NK-92 (cell line): ENCODE data around the gene TPRA1.

Experiments used
- DNase-seq: peaks from one replicate; lab custom pipeline; 2025; ENCODE audit not compliant: unreplicated experiment; lab: John Stamatoyannopoulos, UW

TPRA1 gene

GRCh38 chr3:127566833-127567232 lies 23.7 kb downstream of the TPRA1 start:
- DNase-seq: no peak

GRCh38 chr3:127565711-127566110 lies 24.8 kb downstream of the TPRA1 start:
- DNase-seq: no peak

GRCh38 chr3:127560051-127560787 lies 30.3 kb downstream of the TPRA1 start:
- no peak for DNase-seq

GRCh38 chr3:127556565-127556964 lies 34.0 kb downstream of the TPRA1 start:
- DNase-seq: no peak

- no peak for DNase-seq
Measured at GRCh38 chr3:127555108-127555507, 35.4 kb downstream of the TPRA1 start.

- DNase-seq: no peak
Measured at GRCh38 chr3:127552038-127552437, 38.5 kb downstream of the TPRA1 start.

- DNase-seq: no peak
Measured at GRCh38 chr3:127551178-127551577, 39.4 kb downstream of the TPRA1 start.

GRCh38 chr3:127550468-127551157 lies 39.9 kb downstream of the TPRA1 start:
- no peak for DNase-seq

- no peak for DNase-seq
Measured at GRCh38 chr3:127549826-127550467, 40.6 kb downstream of the TPRA1 start.

- DNase-seq: no peak
Measured at GRCh38 chr3:127547761-127548605, 42.5 kb downstream of the TPRA1 start.

- no peak for DNase-seq
Measured at GRCh38 chr3:127546970-127547733, 43.4 kb downstream of the TPRA1 start.

GRCh38 chr3:127546554-127546953 lies 44.0 kb downstream of the TPRA1 start:
- DNase-seq: no peak

GRCh38 chr3:127545711-127546457 lies 44.6 kb downstream of the TPRA1 start:
- DNase-seq: no peak

- DNase-seq: no peak
Measured at GRCh38 chr3:127545216-127545615, 45.3 kb downstream of the TPRA1 start.

- no peak for DNase-seq
Measured at GRCh38 chr3:127544803-127545201, 45.7 kb downstream of the TPRA1 start.

- no peak for DNase-seq
Measured at GRCh38 chr3:127544192-127544802, 46.2 kb downstream of the TPRA1 start.

GRCh38 chr3:127543441-127543840 lies 47.1 kb downstream of the TPRA1 start:
- no peak for DNase-seq

- DNase-seq: no peak
Measured at GRCh38 chr3:127542441-127542952, 48.0 kb downstream of the TPRA1 start.

GRCh38 chr3:127541320-127541719 lies 49.2 kb downstream of the TPRA1 start:
- no peak for DNase-seq
